GM18508 (cell line): ENCODE results near the gene GRID1.
"Not testable (repeated sequence)": the region's sequence is repeated elsewhere in the genome, so short reads cannot be mapped to it uniquely, and the experiment has no call there.

ENCODE experiments used
- ATAC-seq: cut with Tn5 transposase; IDR thresholded peaks from one replicate; pipeline ENCODE4 v1.9.1; 2021; ENCODE audit warnings: moderate number of reproducible peaks; ENCODE audit not compliant: insufficient read depth, unreplicated experiment

GRID1 gene

DNA sequence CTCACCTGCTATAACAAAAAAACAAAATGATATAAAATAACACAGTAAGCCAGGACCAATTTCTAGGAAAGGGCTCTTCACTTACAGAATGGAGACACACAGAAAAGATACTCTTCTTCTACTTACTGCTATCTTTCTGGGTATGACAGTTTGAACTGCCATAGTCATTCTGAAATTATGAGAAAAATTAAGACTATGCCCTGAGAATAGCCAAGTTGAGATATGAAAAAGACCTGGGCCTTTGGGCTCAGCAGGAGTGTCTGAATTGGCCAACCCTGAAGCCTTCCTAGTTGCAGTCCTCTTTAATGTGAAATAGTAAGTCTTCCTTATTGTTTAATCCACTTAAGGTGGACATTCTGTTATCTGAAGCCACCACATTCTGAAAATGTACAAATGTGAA, 519.5 kb downstream of the GRID1 start:
- ATAC-seq = no peak

- not testable (repeated sequence) for ATAC-seq
Observed at GRCh38 chr10:85838660-85839059, 527.9 kb downstream of the GRID1 start.

DNA sequence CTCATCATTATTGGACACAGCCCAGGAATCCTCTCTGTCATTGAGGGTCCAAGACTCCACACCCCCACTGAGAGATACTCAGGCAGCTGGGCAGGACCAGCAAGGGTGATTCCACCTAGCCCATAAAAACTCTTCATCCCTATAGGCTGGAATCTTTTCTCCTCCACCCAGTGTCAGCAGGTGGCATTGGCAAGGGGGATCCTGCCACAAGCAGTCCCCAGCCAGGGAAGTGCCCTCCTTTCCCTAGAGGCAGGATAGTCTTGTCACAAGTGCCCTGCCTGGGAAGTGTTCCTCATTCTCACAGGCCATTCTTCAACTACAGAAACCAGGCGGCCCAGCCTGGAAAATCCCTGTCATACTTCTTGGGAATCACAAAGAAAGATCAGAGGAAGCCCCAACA, 533.6 kb downstream of the GRID1 start:
- no peak for ATAC-seq

DNA sequence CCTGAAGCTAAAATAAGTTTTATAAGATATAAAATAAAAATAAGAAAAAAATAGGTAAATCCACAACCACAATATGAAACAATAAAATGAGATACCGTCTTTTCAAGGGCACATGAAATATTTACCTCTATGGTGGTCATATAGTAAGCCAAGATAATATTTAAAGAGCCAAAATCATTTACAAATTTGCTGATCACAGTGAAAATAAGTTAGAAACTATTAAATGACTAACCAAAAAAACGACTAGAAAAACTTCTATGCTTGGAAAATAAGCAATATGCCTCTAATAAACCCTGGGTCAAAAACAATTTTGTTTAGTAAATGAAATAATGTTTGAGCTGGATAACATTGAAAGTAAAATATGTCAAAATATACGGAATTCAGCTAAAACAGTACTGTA, 535.2 kb downstream of the GRID1 start:
- ATAC-seq = no peak

DNA sequence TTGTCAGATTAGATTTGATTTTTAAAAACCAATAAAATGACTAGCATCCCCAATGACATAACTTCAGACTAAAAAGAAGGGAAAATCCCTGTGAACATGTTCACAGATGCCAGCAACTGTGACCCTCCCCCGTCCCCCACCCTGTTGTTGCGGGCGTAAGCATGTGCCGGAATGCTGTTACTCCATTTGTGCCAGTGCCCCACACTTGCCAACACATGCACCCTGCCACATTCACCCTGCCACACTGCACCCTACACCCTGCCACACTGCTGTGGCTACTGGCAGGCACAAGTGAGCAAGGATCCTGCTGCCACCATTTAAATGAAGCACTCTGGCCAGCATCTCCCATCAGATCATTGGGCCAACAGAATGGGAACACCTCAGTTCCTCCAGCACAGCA, 540.2 kb downstream of the GRID1 start:
- ATAC-seq = no peak

GRCh38 chr10:85811405-85811804, 555.2 kb downstream of the GRID1 start:
- no peak for ATAC-seq

DNA sequence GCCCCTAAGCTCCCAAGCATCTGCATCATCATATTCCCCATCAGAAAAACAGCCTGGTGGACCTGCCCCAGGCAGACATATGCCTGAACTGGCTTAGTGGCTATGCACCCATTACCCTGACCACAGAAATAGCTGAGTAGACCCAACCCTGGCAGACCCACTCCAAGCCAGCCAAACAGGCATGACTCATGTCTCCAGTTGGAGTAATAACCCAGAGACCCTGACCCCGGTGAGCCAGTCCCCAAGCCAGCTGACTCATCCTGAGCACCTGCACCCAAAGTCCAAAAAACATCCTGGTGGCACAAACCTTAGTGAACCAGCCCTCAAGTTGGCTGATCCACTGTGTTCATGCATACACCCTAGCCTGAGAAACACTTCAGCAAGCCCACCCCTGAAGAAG, 555.9 kb downstream of the GRID1 start:
- no peak for ATAC-seq

GRCh38 chr10:85795460-85795859, 571.1 kb downstream of the GRID1 start:
- ATAC-seq = no peak

DNA sequence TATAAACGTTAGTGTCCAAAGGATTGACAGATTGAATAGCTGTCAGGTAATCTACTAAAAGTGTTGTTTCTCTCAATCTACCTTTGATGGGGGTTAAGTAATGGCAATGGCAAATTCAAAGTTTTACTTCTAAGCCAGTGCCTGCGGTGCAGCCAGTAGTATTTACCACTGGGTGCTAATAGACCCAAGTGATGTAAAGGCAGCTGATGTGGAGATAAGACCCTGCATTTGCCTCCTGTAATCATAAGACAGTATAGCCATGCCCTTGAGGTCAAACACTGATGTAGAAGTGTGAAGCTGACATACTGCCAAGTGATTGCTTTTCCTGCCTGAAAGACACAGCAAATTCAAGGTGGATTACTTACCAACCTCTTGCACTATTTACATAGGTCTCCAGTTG, 572.0 kb downstream of the GRID1 start:
- no peak for ATAC-seq

- ATAC-seq = no peak
Observed at GRCh38 chr10:85792533-85792858, 574.1 kb downstream of the GRID1 start.

DNA sequence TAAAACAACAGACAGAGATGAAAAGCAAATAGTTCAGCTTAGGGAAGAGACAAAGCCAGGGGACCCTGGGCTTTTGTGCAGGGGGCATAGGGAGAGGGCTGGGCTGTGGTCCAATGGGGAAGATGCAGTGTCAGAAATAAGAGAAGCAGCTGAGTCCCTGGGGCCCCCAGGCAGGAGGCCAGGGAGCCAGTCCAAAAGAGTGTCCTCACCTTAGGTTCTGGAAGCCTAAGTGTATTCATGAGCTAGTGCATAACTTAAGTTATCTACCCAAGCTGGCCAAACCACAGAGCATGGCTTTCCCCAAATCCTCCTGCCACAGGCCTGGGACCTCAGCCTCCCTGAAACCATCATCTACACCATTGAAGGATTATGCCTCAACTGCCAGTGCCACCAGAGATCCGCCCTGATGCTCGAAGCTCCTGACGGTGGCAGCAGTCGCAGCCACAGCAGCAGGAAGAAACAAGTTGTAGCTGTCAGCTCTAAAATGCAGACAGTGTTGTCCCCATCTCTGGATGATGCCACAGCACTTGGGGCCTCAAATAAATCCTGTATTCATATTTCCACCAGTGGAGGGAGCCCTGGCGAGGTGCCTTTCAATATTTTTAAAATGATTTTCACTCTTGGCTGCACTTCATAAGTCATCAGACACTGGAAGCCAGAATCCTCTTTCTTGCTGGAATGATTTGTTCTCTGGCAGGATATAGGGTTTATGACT, 574.6 kb downstream of the GRID1 start:
- no peak for ATAC-seq

DNA sequence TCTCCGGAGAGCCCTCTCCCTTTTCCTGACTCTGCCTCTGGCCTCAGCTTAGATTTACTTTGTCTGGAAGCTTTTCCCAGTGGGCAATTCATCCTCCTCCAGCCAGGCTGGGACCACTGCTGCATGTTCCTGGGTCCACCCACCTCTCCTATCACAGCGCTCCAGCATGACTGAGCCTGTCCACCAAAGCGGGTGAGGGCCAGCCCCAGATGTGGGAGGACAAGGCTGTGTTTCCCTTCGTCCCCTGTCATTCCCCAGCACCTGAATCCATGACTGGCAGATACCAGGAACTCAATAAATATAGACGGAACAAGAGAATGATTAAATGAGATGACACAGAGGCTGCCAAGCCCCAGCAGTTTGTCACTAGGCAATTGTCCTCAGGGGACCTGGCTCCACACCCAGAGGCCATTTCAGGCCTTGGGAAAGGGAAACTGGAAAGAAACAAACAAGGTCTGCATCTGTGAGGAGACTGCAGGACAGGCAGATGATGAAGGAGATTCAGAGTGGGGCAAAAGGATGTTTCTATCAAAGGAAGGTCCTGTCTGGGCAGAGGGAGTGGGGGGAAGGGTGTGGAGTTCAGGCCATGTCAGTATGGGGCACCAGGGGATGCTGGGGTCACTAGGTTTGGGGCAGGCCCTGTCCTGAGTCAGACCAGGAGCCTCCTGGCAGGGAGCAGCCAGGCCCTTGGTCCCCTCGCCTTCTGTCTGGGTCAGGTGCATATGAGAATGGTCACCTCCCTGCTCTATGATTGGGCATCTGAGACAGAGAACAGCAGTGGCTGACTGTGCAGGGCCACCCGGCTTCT, 576.4 kb downstream of the GRID1 start:
- ATAC-seq = no peak

- ATAC-seq = no peak
Observed at GRCh38 chr10:85789125-85789524, 577.5 kb downstream of the GRID1 start.

DNA sequence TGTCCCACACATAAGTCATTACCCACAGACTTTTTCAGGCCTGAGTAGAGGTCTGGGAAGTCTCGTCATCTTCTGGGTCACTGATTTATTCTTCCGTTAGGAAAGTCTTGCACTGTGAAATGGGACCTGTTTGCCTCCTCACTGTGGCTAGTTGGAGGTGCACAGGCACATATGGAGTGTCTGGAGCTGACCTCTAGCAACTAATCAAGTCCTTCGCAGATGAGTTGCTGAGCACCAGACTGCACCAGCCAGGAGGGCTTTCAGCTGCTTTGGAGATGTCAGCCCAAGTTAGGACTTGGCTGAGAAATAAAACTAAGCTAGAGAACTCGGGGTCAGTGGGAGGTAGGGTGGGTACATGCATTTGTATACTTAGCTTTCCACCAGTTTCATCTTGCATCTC, 578.0 kb downstream of the GRID1 start:
- no peak for ATAC-seq

GRCh38 chr10:85787881-85788280, 578.7 kb downstream of the GRID1 start:
- no peak for ATAC-seq

- no peak for ATAC-seq
Observed at GRCh38 chr10:85787393-85787792, 579.2 kb downstream of the GRID1 start.

- no peak for ATAC-seq
Observed at GRCh38 chr10:85786401-85786899, 580.1 kb downstream of the GRID1 start.

DNA sequence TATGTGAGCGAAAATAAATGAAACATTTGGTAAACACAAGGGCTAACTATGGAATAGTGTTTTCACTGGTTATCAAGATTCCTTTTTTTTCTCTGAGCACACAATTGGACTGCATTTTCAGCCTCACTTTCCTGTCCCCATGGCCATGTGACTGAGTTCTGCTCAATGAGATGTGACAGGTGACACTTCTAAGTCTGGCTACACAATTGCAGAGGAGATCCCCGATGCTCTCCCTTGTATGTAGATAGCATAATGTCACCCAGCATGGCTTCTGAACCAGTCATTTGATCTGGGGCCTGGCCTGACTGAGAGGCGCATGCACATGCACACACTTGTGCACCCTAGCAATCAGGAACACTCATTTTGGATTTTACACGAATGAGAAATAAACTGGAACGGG, 581.8 kb downstream of the GRID1 start:
- ATAC-seq = no peak

DNA sequence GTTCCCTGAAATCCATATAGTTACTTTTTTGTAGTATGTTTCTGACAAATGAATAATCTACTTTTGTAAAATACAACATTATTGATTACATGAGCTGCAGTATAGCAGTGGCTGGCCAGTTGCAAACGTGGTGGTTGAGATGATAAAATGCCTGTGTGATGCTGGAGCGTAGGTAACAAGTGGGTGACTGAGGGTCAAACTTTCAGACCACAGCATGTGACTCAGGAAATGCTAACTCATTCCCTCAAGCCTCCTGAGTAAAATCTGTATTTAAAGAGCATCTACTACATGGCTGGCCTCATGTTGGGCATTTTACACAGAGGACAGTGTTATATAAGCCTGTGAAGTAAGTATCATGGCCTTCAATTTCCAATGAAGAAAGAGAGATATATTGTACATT, 585.2 kb downstream of the GRID1 start:
- ATAC-seq = no peak

DNA sequence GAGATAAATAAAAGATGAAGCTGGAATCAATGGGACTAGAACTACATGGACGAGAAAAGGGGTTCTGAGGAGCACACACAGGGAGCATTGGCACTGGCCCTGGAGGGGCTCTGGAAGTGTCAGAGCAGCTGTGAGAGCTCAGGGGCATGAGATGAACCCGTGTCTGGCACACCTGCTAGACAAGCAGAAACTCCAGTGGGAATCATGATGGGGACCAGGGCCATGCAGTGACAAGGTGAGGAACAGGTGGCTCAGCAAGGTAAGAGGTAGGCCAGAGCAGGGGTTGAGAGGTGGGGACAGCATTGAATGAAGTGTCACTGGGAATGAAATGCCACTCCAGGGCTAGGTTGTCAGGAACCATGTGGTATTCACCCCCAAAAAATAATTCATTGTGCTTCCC, 588.5 kb downstream of the GRID1 start:
- no peak for ATAC-seq

GRCh38 chr10:85767891-85768290, 598.7 kb downstream of the GRID1 start:
- no peak for ATAC-seq

GRCh38 chr10:85764108-85764507, 602.5 kb downstream of the GRID1 start:
- no peak for ATAC-seq
